GM18951 (cell line): ENCODE results near the gene E2F6.

Experiments
- POLR2A ChIP-seq: IDR thresholded peaks from 4 replicates; pipeline ENCODE4 v1.6.1; 2011; ENCODE audit warnings: mild to moderate bottlenecking; ENCODE audit not compliant: insufficient read length, insufficient read depth; ENCODE audit errors: extremely low read depth
- in situ Hi-C: fragments of 300-500 bp; cut with MboI; formaldehyde crosslinking; loops from one replicate; pipeline ENCODE4 v1.12.0; 2022; ENCODE audit warnings: low sequenced_read_pairs, mixed read lengths, inconsistent platforms; ENCODE audit not compliant: unreplicated experiment

The E2F6 gene

DNA sequence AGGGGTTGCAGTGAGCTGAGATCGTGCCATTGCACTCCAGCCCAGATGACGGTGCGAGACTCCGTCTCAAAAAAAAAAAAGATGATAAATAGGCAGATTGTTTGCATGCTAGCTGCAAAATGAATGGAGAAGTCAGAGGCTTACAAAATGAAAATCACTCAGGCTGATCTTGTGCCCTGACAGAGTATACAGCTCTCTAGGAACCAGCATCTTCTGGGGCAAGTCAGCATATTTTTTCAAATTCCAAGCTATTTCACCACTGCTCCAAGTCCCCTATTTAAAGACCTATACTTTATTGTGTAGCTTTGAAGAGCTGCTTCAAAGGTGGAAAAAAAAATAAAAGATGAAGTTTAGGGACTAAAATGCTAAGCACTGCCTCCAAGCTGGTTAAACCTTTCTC is 6.1 kb downstream of the E2F6 start:
- in situ Hi-C loops: no loop called here
- TF ChIP-seq POLR2A: no peak

DNA sequence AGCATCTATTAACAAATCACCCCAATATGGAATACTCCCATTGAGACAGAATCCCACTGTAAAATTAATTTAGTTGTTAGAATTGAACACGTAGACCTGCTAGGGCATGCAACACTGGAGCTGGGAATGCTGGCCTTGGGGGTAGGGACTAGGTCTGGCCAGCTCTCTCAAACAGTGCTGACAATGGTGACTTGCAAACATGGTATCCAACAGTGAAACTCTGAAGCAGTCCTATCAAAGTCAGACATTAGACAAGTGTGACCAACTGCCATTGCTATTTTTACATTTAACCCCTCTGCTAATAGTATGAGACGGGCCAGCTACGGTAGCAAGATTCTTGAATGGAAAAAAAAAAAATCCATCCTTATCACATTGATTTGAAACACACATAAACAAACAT is 7.2 kb downstream of the E2F6 start:
- in situ Hi-C loops: no loop called here
- no peak for TF ChIP-seq POLR2A

DNA sequence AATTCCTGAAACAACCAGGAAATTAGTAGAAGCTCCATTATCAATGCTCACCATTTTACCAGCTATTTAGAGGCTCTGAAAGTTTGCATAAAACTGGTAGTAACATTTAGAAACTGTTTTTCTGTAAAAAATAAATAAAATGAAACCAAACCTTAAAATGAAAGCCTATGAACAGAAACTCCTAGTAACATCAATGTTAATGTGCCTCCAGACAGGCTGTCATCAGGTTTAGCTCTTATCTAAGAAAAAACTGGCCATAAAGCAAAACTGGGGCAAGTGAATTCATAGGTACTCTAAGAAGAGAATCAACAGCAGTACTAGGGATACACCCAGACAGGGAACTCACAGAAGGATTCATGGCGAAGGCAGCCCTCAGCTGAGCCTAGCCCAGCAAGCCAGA is 8.0 kb downstream of the E2F6 start:
- in situ Hi-C loops: no loop called here
- TF ChIP-seq POLR2A: no peak

DNA sequence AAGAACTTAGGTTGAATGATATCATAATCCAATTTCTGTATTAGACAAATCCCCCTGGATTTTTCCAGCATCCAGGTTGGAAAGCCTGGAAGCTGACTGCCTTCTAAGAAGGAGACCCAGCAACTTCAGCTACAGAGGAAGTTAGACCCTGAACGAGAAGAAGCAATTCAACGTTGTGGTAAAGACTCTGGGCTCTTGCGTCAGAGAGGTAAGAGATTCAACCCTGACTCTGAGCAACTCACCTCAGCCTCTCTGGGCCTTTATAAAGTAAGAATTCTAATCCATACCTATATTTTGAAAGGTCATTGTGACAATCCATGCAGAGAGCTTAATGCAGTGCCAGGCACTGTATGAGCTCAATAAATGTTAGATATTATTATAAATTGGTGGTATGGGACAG is 9.7 kb downstream of the E2F6 start:
- TF ChIP-seq POLR2A: no peak
- in situ Hi-C loops: no loop called here

DNA sequence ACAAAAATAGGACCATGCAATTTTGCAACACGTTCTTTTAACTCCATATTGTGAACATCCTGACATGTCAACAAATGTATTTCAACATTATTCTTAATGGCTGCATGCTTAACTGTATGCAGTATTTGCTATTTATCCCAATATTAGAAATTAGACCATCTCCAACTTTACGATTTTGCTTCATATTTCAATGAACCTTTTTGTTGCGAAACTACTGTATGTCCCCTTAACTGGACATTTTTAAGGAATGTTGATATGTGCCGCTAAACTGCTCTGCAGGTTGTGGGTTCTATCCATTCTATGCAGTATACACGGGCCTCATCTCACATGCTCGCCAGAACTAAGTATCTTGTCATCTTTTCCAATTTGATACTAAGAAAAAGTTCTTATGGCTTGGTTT is 11.1 kb downstream of the E2F6 start:
- in situ Hi-C loops: no loop called here

DNA sequence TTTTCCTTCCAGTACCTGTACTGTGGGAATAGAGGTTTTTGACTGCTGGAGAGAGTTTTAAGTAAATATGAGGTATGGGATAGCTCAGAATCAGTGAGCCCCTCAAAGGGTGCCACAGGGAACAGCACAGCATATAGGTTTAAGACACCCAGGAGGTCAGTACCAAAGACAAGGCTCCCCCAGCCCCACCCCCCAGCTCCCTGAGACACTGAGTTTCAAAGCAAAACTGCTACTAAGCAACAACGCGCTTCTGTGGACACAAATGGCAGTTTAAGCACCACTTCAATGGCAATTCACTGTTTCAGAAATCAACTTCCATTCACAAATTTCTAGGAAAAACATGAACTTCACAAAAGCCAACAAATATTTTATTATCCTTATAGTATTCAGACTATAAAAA is 15.2 kb downstream of the E2F6 start:
- TF ChIP-seq POLR2A: no peak
- in situ Hi-C loops: no loop called here

More for the DNA sequence above, 11.1 kb downstream of the E2F6 start:
- TF ChIP-seq POLR2A: no peak

DNA sequence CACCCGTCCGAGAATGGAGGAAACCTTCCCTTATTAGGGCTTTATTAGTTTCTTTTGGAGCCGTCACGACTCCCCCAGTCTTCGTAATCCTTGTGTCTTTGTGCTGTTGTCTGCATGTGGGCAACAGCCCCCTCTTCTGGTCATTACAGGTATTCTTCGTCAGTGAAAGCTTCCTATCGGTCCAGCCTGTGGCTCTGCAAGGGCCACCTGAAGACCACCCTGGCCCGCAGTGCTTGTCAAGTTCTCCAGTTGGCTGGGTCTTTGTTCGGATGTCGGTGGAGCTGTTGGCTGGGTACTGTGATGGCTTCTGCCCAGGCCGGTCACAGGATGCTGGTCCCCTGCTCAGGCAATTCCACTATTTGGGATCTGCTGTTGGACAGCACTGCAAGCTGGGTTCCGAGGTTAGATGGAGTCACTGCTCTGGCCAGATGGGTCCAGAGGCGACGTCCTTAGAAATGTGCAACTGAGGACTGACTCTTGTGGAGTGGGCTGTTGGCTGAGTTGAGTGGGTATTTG is 19.2 kb downstream of the E2F6 start:
- in situ Hi-C loops: no loop called here
- TF ChIP-seq POLR2A: no peak

DNA sequence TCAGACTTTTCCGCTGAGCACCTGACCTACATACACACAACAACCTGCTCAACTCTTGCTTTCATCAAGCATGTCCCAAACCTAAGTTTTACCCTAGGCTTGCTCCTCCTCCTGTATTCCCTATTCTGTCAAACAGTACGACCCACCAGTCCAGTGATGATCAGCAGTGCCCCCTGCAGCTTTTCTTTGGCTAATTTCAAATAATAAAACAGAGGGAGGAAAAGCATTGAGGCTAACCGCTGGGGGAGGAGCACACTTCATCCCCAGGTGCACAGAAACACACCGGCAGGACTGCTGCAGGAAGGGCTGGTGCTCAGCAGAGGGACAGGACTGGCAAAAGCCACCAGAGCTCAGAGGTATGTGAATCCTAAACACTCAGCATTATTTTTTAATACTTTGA is 21.2 kb downstream of the E2F6 start:
- in situ Hi-C loops: no loop called here
- TF ChIP-seq POLR2A: no peak

DNA sequence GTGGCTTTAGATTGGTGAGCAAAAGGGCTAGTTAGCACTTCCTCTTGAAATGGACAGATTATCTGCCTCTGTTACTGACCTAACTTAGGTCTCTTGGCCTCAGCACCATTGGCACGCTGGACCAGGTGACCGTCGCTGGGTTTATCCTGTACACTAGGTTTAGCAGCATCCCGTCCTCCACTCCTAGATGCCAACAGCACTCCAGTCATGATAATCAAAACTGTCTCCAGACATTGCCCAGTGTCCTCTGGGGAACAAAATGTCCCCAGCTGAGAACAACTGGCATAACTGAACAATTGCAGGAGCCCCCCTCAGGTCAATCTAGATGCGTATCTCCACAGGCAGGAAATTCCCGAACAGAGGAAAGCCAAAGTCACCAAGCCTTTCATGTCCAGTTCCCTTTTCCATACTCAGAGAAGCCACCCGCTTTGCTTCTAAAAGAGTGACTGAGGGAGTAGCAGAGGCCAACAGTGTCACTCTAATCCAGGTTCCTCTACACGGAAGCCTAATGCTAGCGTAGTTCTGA is 27.3 kb downstream of the E2F6 start:
- TF ChIP-seq POLR2A: no peak
- in situ Hi-C loops: no loop called here

DNA sequence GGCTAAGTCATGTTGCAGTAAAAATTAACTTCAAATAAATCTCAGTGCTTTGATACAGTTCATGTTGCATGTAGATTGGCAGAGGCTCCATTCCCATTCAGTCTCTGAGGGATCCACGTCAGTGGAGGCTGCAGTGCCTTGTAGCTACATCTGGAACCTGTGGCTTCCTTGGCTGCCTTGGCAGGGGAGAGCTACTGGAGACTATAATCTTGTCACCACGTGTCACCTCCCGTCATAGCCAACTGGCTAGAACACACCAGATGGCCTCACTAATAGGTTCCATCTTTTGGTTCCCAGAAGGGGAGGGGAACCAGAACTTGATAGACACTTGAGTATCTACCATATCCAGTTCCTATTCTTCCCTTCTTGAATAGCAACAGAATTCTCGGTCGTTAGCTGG is 28.4 kb downstream of the E2F6 start:
- TF ChIP-seq POLR2A: no peak
- in situ Hi-C loops: no loop called here

DNA sequence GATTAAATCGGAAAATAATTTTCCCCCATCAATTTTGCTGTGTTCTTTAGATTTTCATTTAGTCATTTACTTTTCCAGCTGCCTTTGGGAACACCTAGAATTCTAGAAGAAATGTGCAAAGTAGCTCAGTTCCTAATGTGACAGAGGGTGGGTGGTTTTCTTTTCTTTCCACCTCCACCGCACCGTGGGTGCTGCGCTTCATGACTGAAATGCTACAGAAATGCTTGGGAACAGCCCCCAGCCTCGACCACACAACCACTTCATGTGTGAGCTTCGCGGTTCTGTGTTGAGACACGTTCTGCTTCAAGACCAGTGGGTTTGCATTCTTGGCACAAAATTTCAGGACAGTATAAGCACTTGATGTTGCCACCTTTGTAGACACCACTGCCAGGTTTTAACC is 30.9 kb downstream of the E2F6 start:
- TF ChIP-seq POLR2A: no peak

DNA sequence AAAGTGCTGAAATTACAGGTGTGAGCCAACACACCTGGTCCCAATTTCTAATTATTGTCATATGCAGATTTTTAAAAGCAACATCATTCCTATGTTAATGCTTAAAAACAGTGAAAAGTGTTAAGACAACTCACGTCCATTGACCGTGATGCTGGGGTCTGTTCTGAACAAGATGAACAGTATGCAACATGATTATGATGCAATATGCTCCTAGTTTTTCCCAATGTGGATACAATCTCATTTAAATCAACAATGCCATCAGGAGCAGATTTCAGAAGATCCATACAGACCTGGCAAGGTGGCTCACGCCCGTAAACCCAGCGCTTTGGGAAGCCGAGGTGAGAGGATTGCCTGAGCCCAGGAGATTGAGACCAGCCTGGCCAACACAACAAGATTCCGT is 31.5 kb downstream of the E2F6 start:
- TF ChIP-seq POLR2A: no peak
- in situ Hi-C loops: no loop called here

More for the DNA sequence above, 30.9 kb downstream of the E2F6 start:
- in situ Hi-C loops: no loop called here

DNA sequence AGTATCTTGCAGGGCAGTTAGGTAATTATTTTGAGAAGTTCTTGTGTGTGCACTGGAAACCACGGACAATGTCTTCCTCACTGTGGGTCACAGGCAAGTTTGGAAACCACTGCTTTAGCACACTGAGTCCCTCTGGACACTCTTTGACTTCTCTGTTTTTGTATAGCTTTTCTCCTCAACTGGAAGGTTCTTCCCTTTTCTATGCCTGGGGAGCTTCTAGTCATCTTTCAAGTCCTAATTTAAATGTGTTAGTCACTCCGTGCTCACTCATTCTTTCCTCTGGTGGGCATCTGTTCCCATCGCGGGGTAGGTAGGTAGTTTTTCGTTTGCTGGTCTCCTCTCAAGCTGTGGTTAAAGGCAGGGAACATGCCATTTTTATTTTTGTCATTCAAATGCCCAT is 32.1 kb downstream of the E2F6 start:
- TF ChIP-seq POLR2A: no peak
- in situ Hi-C loops: no loop called here

DNA sequence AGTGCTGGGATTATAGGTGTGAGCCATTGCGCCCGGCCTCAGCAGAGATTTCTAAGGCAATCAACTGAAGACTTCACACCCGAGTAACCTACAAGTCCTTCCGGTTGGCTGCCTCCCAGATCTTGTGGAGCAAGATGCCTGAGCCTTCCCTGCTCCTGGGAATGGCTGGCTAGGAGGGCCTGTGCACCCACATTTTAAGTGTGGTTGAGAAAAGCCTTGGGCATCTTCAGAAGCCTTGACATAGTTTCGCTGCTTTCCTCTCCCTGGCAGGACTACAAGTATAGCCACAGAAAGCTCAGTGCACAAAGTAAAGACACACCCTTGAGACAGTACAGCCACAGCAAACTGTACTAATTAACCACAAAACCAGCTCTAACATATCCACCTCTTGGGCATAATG is 35.2 kb downstream of the E2F6 start:
- in situ Hi-C loops: no loop called here
- no peak for TF ChIP-seq POLR2A

DNA sequence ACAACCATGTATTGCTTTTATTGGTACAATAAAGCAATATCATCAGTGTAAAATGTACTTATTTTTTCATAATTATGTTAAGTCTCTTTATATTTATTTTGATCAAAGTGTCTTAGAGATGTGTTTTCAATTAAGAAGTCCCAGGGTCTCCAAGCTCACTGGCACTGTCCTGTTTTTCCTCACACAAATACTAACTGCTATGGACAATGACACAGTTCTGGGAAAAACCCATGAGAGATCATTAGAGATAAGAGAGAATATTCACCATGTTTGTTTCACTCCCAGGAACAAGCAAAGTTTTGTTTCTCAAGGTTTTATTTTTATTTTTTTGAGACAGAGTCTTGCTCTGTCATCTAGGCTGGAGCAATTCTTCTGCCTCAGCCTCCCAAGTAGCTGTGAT is 38.7 kb downstream of the E2F6 start:
- TF ChIP-seq POLR2A: no peak

More for the DNA sequence above, 38.7 kb downstream of the E2F6 start:
- in situ Hi-C loops: no loop called here
